Measurements from ENCODE around the gene RWDD1.

GRCh38 chr6:116572162-116572561, 858 bp downstream of the RWDD1 start:
- TF ChIP-seq YY1 (IDR thresholded peaks at IDR 0.05; ENCODE audit: low read depth) (no peak), CTCF (IDR thresholded peaks at IDR 0.05) (no peak)
